GM18526 (cell line): ENCODE data around the gene GLOD5.

Experiments
- POLR2A ChIP-seq: IDR thresholded peaks from 3 replicates; pipeline ENCODE4 v1.6.1; 2011; ENCODE audit not compliant: insufficient read length; ENCODE audit errors: extremely low read depth

Gene GLOD5

DNA sequence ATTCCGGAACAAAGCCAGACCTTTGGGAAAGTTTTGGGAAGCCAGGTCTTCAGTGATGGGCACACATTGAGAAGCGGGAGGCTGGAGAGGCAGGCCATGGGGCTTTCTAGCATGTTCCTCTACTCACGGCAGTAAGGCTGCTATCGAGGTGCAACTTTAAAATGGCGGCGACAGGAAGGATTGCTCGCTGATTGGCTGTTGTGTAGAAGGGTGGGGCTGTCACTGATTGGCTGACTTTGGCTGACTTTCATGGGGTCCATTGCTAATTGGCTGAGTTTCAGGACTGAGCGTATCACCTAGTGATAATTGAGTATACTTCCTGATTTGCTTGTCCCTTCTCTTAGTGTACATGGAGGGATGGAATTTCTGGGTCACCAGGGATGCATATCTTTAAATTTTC lies 19.7 kb upstream of the GLOD5 start:
- no peak for TF ChIP-seq POLR2A

DNA sequence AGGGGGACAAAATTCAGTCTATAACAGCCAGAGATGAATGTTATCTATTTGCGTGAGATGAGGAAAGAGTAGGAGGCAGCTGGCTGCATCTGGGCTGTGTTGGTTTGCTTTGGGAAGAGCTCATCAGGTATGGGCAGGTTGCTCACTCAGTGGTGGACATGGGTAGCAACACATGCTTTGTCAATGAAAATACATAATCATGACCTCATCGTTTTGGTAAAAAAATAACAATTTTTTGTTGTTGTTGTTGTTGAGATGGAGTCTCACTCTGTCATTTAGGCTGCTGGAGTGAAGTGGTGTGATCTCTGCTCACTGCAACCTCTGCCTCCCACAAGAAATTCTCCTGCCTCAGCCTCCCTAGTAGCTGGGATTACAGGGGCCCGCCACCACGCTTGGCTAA lies 16.3 kb upstream of the GLOD5 start:
- TF ChIP-seq POLR2A = no peak

DNA sequence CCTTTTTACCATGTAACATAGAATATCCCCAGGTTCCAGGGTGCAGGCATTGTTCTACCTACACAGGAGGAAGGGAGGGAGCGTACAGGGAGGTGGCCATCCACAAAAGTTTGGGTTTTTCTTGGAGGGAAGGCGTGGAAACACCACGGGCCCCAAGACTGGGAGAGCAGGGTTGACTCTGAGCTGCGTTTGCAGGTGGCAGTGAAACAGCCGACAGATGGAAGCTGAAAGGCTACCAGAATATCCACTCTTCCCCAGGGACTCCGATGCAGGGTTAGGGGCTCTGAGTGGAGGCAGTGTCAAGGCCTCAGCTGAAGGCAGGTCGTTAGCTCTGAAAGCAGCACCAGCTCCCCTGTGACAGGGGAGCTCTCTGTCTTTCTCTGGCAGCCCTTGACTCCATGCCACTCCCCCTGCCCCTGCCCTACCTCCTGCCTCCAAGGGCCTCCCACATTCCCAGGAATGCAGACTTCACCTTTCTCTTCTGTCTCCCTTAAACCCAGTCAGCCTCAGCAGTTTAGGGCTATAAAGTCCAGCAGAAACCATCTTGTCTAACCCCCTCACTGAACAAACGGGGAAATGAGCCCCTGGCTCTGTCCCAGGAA lies 14.0 kb upstream of the GLOD5 start:
- TF ChIP-seq POLR2A = no peak

DNA sequence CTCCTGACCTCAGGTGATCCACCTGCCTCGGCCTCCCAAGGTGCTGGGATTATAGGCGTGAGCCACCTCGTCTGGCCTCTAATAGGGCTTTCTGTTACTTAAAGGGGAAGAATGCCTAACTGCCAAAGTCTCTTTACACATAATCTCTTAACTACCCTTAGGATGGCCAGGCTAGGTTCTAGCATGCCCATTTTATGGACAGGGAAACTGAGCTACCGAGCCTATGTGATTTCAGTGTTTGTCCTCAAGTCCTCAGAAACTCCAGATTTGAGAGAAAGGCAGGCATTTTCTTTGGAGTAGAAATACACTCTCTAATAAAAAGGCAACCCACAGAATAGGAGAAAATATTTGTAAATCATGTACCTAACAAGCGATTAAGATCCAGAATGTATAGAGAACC lies 12.4 kb upstream of the GLOD5 start:
- no peak for TF ChIP-seq POLR2A

DNA sequence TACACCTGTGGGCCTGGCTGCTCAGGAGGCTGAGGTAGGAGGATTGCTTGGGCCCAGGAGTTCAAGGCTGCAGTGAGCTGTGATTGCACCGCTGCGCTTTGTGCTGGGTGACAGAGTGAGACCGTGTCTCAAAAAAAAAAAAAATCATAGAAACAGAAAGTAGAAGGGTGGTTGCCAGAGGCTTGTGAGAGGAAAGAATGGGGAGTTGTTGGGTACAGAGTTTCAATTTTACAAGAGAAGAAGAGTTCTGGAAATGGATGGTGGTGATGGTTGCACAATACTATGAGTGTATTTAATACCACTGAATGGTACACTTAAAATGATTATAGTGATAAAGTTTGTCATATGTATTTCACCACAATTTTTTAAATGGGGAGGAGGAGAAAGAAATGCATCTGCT lies 10.2 kb upstream of the GLOD5 start:
- TF ChIP-seq POLR2A = no peak

DNA sequence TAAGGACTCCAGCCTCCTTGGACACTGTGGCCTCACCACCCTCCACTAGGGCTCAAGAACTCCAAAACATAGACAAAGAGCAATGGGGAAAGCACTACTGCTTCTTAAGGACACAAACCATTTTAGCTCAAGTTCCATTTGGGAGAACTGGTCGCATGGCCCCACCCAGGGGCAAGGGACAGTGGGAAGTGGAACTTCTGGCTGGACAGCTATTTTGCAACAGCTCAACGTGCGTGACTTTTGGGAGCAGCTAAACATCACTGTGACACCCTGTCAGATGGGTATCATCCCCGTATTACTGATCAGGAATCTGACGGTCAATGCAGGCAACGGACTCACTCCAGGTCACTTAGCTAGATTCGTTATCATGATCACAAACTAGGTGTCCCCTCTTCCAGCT lies 9.0 kb upstream of the GLOD5 start:
- no peak for TF ChIP-seq POLR2A

DNA sequence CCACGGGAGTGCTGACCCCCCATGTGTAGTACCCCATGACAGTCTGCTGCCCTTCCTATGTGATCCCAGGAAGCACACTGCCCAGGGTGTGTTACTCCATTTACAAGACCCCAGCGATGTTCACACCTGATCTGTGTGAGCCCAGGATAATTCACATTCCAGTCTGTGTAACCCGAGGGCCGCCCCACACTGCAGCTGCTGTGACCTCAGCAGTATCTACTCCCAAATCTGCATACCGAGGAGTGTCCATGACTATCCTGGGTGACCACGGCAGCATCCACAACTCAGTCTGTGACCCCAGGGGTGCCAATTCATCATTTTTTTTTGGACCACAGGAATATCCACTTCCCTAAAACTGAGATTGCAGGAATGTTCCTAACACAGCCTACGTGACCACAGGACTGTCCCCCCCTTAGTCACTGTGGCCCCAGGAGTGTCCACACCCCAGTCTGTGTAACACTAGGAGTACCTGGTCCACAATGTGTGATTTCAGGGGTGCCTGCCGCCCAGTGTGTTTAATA lies 7.8 kb upstream of the GLOD5 start:
- TF ChIP-seq POLR2A = no peak

DNA sequence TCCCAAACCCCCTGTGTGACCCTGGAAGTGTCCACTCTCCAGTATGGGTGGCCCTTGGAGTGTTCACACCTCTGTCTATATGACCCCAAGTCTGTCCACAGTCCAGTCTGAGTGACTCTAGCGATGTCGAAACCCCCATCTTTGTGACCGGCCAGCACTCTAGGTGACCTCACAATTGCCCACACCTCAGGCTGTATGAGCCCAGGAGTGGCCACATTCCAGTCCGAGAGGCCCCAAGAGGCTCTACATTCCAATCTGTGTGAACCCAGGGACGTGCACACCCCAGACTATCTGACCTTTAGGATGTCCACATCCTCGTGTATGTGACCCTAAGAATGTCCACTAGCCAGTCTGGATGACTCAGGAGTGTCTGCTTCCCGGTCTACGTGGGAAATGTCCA lies 7.3 kb upstream of the GLOD5 start:
- TF ChIP-seq POLR2A = no peak

DNA sequence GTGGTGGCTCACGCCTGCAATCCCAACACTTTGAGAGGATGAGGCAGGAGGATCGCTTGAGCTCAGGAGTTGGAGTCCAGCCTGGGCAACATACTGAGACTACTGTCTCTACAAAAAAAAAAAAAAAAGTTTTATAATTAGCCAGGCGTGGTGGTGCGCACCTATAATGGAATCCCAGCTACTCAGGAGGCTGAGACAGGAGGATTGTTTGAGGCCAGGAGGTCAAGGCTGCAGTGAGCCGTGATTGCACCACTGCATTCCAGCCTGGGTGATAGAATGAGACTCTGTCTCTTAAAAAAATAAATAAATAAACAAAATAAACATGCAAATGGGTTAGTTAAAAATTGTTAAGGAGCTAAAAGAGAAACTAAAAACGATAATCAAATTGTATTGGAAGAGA lies 7.7 kb downstream of the GLOD5 start:
- no peak for TF ChIP-seq POLR2A

DNA sequence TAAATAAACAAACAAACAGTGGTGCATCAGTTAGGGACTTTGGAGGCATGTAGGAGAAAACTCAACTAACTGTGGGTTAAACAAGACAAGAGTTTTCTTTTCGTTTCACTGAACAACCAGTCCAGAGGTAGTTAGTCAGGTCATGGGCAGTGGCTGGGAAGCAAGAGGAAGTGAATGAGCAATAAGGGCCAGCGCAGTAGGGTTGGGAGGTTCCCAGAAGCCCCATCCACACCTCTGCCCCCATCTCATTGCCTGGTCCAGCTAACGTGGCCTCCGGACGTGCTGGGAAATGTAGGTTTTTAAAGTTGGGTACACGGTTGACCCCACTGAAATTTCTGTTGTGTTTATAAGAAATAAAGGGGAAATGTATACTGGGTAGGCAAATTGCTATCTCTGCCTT lies 8.7 kb downstream of the GLOD5 start:
- TF ChIP-seq POLR2A = no peak

DNA sequence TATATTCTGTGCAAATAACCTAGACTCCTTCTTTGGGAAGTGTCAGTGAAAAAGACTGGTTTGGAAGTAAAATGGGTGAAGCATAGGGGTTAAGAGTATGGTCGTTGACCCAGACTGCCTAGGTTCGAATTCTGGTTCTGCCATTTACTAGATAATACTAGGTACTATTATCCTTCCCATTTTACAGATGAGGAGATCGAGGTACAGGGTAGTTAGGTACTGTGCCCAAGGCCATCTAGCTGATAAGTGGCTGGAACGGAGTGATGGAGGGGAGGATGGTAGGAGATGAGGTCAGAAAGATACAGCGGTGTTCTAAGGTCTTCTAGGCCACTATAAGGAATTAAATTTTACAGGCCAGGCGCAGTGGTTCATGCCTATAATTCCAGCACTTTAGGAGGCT lies 11.1 kb downstream of the GLOD5 start:
- TF ChIP-seq POLR2A = no peak

DNA sequence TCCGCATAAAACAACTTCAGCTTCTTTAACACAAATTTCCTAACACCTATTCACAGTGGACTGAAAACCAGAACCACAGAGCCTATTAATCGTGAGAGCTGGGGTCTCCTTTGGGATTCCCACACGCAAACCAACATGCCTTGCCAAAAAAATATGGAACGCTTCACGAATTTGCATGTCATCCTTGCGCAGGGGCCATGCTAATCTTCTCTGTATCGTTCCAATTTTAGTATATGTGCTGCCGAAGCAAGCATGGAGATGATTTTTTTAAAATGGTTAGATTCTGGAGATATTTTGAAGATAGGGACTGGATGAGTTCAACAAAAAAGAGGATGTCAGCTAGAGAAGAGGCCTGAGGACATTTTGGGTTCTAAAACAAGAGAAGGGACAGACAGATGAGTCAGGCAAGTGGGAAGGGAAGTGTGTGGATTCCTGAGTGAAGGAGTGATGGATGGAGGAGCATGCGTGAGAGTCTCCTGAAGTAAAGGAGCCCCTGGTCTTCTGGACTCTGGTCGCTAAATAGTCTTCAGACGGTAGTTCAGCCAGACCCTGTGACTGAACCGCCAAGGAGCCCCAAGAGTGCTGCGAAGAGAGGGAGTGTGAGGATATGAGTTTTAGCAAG lies 15.4 kb downstream of the GLOD5 start:
- TF ChIP-seq POLR2A = no peak

DNA sequence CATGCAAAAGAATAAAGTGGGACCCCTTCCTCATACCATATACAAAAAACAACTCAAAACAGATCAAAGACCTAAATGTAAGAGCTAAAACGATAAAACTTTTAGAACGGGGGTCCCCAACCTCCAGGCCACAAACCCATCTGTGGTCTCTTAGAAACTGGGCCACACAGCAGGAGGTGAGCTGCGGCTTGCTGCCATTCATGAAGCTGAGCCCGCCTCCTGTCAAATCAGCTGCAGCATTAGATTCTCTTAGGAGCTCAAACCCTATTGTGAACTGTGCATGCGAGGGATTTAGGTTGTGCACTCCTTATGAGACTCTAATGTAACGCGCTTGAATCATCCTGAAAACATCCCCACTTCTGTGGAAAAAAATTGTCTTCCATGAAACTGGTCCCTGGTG lies 17.9 kb downstream of the GLOD5 start:
- TF ChIP-seq POLR2A = no peak

DNA sequence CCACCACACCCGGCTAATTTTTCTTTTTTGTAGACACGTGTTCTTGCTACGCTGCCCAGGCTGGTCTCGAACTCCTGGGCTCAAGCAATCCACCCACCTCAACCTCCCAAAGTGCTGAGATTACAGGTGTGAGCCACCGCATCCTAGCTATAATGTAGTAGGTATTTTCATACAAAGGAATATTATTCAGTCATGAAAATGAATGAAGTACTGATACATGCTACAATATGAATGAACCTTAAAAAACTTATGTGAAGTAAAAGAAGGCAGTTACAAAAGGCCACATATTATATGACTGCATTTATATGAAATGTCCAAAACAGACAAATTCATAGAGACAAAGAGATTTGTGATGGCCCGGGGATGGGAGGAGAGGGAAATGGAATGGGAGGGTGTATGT lies 20.2 kb downstream of the GLOD5 start:
- no peak for TF ChIP-seq POLR2A

DNA sequence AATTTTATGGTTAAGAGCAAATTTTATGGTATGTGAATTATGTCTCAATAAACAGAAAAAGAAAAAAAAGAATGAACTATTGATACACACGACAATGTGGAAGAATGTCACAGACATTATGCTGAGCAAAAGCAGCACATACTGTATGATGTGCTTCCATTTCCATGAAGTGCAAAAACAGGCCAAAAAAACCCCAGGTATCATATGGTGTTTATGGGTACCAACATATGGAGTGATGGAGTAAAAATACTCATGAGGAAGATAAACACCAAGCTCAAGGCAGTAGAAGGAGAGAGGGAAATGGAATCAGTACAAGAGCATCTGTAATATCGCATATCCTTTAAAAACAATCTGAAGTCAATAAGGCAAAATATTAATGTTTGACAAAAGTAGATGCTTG lies 20.7 kb downstream of the GLOD5 start:
- TF ChIP-seq POLR2A = no peak

DNA sequence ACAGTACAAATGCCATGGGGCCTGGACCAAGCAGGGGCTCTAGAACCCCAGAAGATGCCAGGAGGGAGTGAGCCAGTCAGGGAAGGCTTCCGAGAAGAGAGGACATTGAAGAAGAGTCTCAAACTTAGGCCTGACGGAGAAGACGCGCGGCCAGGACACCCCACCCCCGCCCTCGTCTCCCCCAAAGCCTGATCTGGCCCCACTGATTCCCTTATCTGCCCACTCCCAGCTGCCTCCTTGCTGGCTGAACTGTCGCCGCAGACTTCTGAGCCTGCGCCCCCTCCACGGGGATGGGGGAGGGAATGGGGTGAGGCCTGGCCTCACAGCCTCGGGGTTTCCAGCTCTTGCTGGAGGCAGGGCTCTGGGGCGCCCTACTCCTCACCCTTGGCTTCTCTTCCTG lies 21.2 kb downstream of the GLOD5 start:
- no peak for TF ChIP-seq POLR2A

DNA sequence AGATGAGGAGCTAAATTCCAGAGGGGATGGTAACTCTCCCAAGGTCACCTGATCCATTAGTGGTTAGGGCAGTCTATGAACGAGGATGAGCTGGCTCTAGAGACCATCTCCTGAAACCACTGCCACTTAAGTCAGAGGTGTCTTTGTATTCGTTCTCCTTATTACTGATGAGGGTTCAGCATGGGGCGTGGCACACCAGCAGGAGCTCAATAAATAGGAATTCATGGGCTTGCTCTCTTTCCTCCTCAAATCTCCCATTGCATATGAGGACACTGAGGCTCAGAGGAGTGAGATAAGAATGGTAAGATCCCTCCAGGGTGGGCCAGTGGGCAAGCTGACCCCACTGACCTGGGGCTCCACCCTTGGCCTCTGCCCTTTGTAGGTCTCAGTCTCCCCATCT lies 23.2 kb downstream of the GLOD5 start:
- TF ChIP-seq POLR2A = no peak
